GM21619 (cell line): Measurements from ENCODE around the gene KIAA0825.

Experiments
- ATAC-seq: cut with Tn5 transposase; IDR thresholded peaks from one replicate; pipeline ENCODE4 v1.9.1; 2021; ENCODE audit not compliant: unreplicated experiment

KIAA0825 gene

GRCh38 chr5:94250985-94251384, 367.4 kb downstream of the KIAA0825 start:
- ATAC-seq, result no peak

- no peak for ATAC-seq
Observed at GRCh38 chr5:94249430-94249829, 369.0 kb downstream of the KIAA0825 start.

GRCh38 chr5:94248175-94248875, 370.1 kb downstream of the KIAA0825 start:
- no peak for ATAC-seq

- no peak for ATAC-seq
Observed at GRCh38 chr5:94245608-94246007, 372.8 kb downstream of the KIAA0825 start.

- ATAC-seq, result no peak
Observed at GRCh38 chr5:94244921-94245320, 373.5 kb downstream of the KIAA0825 start.

- no peak for ATAC-seq
Observed at GRCh38 chr5:94243612-94244011, 374.8 kb downstream of the KIAA0825 start.

- no peak for ATAC-seq
Observed at GRCh38 chr5:94240993-94241651, 377.3 kb downstream of the KIAA0825 start.

GRCh38 chr5:94240596-94240992, 377.8 kb downstream of the KIAA0825 start:
- no peak for ATAC-seq

- no peak for ATAC-seq
Observed at GRCh38 chr5:94240134-94240533, 378.3 kb downstream of the KIAA0825 start.

GRCh38 chr5:94239266-94239665, 379.1 kb downstream of the KIAA0825 start:
- ATAC-seq, result no peak

GRCh38 chr5:94234987-94235386, 383.4 kb downstream of the KIAA0825 start:
- no peak for ATAC-seq

- ATAC-seq, result no peak
Observed at GRCh38 chr5:94228791-94229190, 389.6 kb downstream of the KIAA0825 start.

- ATAC-seq, result no peak
Observed at GRCh38 chr5:94223235-94223634, 395.2 kb downstream of the KIAA0825 start.

- no peak for ATAC-seq
Observed at GRCh38 chr5:94218374-94218773, 400.0 kb downstream of the KIAA0825 start.

- no peak for ATAC-seq
Observed at GRCh38 chr5:94217745-94218144, 400.7 kb downstream of the KIAA0825 start.

- ATAC-seq, result no peak
Observed at GRCh38 chr5:94217216-94217615, 401.2 kb downstream of the KIAA0825 start.

GRCh38 chr5:94212476-94212875, 405.9 kb downstream of the KIAA0825 start:
- no peak for ATAC-seq

- no peak for ATAC-seq
Observed at GRCh38 chr5:94209774-94210355, 408.5 kb downstream of the KIAA0825 start.

GRCh38 chr5:94209272-94209671, 409.1 kb downstream of the KIAA0825 start:
- no peak for ATAC-seq

- no peak for ATAC-seq
Observed at GRCh38 chr5:94199566-94199965, 418.8 kb downstream of the KIAA0825 start.

GRCh38 chr5:94197970-94198369, 420.4 kb downstream of the KIAA0825 start:
- ATAC-seq, result no peak

- ATAC-seq, result no peak
Observed at GRCh38 chr5:94196953-94197352, 421.5 kb downstream of the KIAA0825 start.
